ENCODE results near the gene BIRC2.

DNA sequence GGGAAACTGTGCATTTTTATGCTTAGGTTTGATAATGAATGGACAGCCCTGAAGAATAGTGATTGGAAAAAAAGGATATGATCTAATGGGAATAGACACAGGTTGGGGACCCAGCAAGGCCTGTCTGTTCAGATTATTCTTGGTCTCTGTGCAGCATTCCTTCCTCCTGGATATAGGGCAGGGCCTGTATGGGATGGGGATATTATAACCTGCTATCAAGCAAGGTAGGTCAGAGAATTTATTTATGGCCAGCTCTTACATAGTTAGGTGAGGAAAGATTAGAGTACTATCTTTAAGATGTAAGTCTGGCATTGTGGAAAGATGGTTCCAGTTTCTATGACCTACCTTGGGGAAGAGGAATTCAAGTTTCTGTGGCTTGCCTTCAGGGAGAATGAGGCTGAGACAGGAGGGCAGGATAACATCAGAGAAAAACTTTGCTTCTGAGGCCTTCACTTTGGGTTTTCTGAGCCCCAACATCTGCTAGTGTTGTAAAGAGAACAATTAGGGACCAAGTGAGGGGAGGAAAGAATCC is 8.5 kb upstream of the BIRC2 start:
- TF ChIP-seq, protein P1, sequence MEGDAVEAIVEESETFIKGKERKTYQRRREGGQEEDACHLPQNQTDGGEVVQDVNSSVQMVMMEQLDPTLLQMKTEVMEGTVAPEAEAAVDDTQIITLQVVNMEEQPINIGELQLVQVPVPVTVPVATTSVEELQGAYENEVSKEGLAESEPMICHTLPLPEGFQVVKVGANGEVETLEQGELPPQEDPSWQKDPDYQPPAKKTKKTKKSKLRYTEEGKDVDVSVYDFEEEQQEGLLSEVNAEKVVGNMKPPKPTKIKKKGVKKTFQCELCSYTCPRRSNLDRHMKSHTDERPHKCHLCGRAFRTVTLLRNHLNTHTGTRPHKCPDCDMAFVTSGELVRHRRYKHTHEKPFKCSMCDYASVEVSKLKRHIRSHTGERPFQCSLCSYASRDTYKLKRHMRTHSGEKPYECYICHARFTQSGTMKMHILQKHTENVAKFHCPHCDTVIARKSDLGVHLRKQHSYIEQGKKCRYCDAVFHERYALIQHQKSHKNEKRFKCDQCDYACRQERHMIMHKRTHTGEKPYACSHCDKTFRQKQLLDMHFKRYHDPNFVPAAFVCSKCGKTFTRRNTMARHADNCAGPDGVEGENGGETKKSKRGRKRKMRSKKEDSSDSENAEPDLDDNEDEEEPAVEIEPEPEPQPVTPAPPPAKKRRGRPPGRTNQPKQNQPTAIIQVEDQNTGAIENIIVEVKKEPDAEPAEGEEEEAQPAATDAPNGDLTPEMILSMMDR (IDR thresholded peaks at IDR 0.05) = no peak
- no peak for TF ChIP-seq EZH2 (IDR thresholded peaks at IDR 0.05)
